SU-DHL-6 (cell line): ENCODE measurements around the gene TAOK2.

Source experiments
- H2AFZ ChIP-seq: fragments of 200-600 bp; sonication (generic); 2 replicates; pipeline ENCODE4 v1.6.1; 2014; ENCODE audit warnings: low read depth, mild to moderate bottlenecking, moderate library complexity, mixed read lengths, antibody characterized with exemption, low read length; ENCODE audit not compliant: severe bottlenecking
- H3F3A ChIP-seq: fragments of 200-600 bp; shearing (Covaris generic); 2 replicates; pipeline ENCODE4 v1.6.0; 2016; ENCODE audit warnings: antibody characterized with exemption, mild to moderate bottlenecking; ENCODE audit not compliant: insufficient read depth
- H3K27ac ChIP-seq: fragments of 200-600 bp; sonication (generic); 2 replicates; pipeline ENCODE4 v1.5.1; 2016; ENCODE audit warnings: low read depth, mild to moderate bottlenecking, low read length, moderate library complexity, mixed read lengths
- H3K27me3 ChIP-seq: fragments of 200-600 bp; sonication (generic), shearing (Covaris generic); 2 replicates; pipeline ENCODE4 v1.6.0; 2014; ENCODE audit warnings: mild to moderate bottlenecking, low read length
- H3K36me3 ChIP-seq: fragments of 200-600 bp; sonication (generic); 2 replicates; pipeline ENCODE4 v1.6.1; 2014; ENCODE audit warnings: mild to moderate bottlenecking, low read length, mixed read lengths
- H3K4me2 ChIP-seq: fragments of 300-600, 200-600 bp; shearing (Covaris generic), sonication (generic); 2 replicates; pipeline ENCODE4 v1.6.0; 2014; ENCODE audit warnings: low read length, low read depth, mild to moderate bottlenecking; ENCODE audit not compliant: poor library complexity, severe bottlenecking
- H3K4me3 ChIP-seq: fragments of 200-600 bp; sonication (generic); 2 replicates; pipeline ENCODE4 v1.5.1; 2014; ENCODE audit warnings: antibody characterized with exemption, low read length, mild to moderate bottlenecking, mixed read lengths; ENCODE audit not compliant: insufficient read depth, poor library complexity, severe bottlenecking
- H3K79me2 ChIP-seq: fragments of 200-600 bp; sonication (generic); 2 replicates; pipeline ENCODE4 v1.6.1; 2014; ENCODE audit warnings: mild to moderate bottlenecking, low read length, moderate library complexity; ENCODE audit not compliant: insufficient read depth
- H3K9ac ChIP-seq: fragments of 200-600 bp; sonication (generic); 2 replicates; pipeline ENCODE4 v1.7.0; 2014; ENCODE audit warnings: mild to moderate bottlenecking, low read length
- H3K9me2 ChIP-seq: fragments of 200-600 bp; sonication (generic); replicated peaks from 2 replicates; pipeline ENCODE4 v1.6.1; 2014; ENCODE audit warnings: low read length; ENCODE audit not compliant: insufficient read depth
- H3K9me3 ChIP-seq: fragments of 200-600 bp; sonication (generic); 2 replicates; pipeline ENCODE4 v1.6.1; 2014; ENCODE audit warnings: low read length, mixed read lengths; ENCODE audit not compliant: insufficient read depth
- H4K20me1 ChIP-seq: fragments of 200-600 bp; sonication (generic); 2 replicates; pipeline ENCODE4 v1.6.1; 2014; ENCODE audit warnings: low read depth, mild to moderate bottlenecking, antibody characterized with exemption, low read length, moderate library complexity, mixed read lengths
- CTCF ChIP-seq: fragments of 200-600 bp; sonication (generic); IDR thresholded peaks from one replicate; pipeline ENCODE4 v1.5.1; 2017; ENCODE audit warnings: antibody characterized with exemption, mild to moderate bottlenecking, low read length, moderate library complexity; ENCODE audit not compliant: insufficient read depth, poor library complexity, severe bottlenecking
- EZH2phosphoT487 ChIP-seq: fragments of 200-600 bp; sonication (generic), shearing (Covaris generic); conservative IDR thresholded peaks from 2 replicates; pipeline ENCODE4 v1.6.1; 2018; ENCODE audit warnings: mild to moderate bottlenecking, antibody characterized with exemption, low read length, moderate library complexity, mixed read lengths

Gene TAOK2

GRCh38 chr16:30004811-30005242 lies 31.2 kb downstream of the TAOK2 start:
- Histone ChIP-seq H3K36me3 (no peaks in the 10 kb centered on the region), H3K9me3 (no peaks in the 10 kb centered on the region), H2AFZ (no peak overlapping the region), H3K4me3 (no peak overlapping the region), H3K27ac (no peak overlapping the region), H3K9me2 (no peaks in the 10 kb centered on the region), H3K4me2 (no peak overlapping the region), H3K27me3 (no peaks in the 10 kb centered on the region), H4K20me1 (no peaks in the 10 kb centered on the region), H3F3A (no peaks in the 10 kb centered on the region), H3K79me2 (no peaks in the 10 kb centered on the region), H3K9ac (no peak overlapping the region)
- TF ChIP-seq EZH2phosphoT487 = no peak
- TF ChIP-seq CTCF = no peak

DNA sequence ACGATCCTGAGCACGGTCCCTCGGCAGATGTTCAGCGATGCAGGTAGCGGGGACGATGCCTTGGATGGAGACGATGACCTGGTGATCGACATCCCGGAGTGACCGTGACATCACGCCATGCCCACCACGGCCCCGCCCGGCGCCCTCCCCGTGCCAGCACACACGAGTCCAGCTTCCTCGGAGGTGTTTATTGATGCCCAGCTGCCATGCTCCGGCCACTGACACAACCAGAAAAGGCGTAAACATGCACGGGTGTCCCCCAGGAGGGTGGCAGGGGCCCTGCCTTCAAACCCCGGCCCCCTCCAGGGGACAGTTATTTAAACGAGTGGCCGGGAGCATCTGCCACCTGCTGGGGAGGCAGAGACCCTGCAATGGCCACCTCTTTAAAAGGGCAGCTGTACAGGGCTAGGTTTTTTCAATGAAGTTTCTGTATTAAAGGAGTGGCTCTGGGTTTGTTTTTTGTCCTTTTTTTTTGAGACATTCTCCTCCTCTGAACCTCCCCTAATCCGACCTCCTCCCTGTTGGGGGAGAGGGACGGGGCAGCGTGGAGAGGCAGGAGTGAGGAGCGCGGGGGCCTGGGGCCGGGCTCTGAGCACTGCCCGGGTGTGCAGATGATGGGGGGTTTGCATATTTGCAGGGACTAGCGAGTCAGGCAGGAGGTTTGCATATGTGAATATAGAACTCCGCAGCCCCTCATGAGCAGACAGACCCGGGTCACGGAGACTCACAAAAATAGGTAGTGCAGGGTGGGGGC lies 31.9 kb downstream of the TAOK2 start:
- no peaks in the 10 kb centered on the region for H3K79me2 ChIP-seq
- no peak overlapping the region for H3K4me3 ChIP-seq
- H3K9ac ChIP-seq = no peak overlapping the region
- no peak overlapping the region for H2AFZ ChIP-seq
- H3K9me2 ChIP-seq = no peaks in the 10 kb centered on the region
- H3K9me3 ChIP-seq = no peaks in the 10 kb centered on the region
- H3K36me3 ChIP-seq = no peaks in the 10 kb centered on the region
- no peak overlapping the region for H3K4me2 ChIP-seq
- H3K27me3 ChIP-seq = no peaks in the 10 kb centered on the region
- no peaks in the 10 kb centered on the region for H3F3A ChIP-seq
- no peaks in the 10 kb centered on the region for H4K20me1 ChIP-seq
- TF ChIP-seq CTCF (peak; percentile 85), EZH2phosphoT487 (no peak)
- H3K27ac ChIP-seq = no peak overlapping the region

DNA sequence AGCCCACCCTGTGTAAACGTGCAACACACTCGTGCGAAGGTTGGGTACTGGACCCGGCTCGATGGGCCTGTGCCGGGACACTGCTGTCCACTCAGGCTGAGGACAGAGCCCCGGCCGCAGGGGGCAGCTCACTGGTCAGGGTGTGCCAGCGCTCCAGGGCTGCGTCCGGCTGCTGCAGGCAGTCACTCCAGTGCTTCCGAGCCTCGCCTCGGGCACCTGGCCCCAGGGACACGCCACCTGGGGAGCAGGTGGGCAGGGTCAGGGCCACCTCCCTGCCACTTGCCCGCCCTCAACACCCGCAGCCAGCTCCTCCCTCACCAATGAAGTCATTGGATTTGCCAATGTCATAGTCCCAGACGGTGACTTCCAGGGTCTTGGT lies 32.4 kb downstream of the TAOK2 start:
- no peaks in the 10 kb centered on the region for H4K20me1 ChIP-seq
- H3K4me3 ChIP-seq = no peak overlapping the region
- H3K36me3 ChIP-seq = no peaks in the 10 kb centered on the region
- no peaks in the 10 kb centered on the region for H3K9me2 ChIP-seq
- H3K79me2 ChIP-seq = no peaks in the 10 kb centered on the region
- TF ChIP-seq CTCF (no peak), EZH2phosphoT487 (no peak)
- no peak overlapping the region for H2AFZ ChIP-seq
- H3K9me3 ChIP-seq = no peaks in the 10 kb centered on the region
- no peaks in the 10 kb centered on the region for H3F3A ChIP-seq
- no peak overlapping the region for H3K9ac ChIP-seq
- no peak overlapping the region for H3K27ac ChIP-seq
- no peak overlapping the region for H3K4me2 ChIP-seq
- no peaks in the 10 kb centered on the region for H3K27me3 ChIP-seq
